Measurements from ENCODE around the gene IFRD2.
"Not testable (repeated sequence)": the region's sequence is repeated elsewhere in the genome, so short reads cannot be mapped to it uniquely, and the experiment has no call there.

Gene IFRD2

DNA sequence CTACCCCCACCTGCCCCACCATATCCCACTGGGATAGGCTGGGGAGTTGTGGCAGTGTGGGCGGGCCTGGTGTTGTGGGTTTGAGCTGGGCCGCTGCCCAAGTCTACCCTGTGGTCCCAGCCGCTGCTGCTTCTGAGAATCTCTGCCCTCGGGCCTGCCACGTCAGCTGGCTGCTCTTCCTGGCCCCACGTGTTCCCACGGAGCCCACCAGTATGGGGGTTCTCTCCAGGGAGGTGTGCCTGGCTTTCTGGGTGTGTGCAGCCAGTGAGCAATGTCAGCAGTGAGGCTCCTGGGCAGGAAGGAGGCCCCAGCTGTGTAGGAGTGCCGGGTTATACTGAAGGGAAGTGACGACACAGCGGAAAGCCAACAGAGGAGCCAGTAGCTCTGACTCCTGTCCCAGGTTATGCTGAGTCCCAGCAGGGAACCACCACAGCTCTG, 45.7 kb downstream of the IFRD2 start:
- H3K27ac ChIP-seq = no peak overlapping the region
- no peak for TF ChIP-seq ZFX (IDR thresholded peaks at IDR 0.05; ENCODE audit: borderline replicate concordance)
- TF ChIP-seq, protein P1, sequence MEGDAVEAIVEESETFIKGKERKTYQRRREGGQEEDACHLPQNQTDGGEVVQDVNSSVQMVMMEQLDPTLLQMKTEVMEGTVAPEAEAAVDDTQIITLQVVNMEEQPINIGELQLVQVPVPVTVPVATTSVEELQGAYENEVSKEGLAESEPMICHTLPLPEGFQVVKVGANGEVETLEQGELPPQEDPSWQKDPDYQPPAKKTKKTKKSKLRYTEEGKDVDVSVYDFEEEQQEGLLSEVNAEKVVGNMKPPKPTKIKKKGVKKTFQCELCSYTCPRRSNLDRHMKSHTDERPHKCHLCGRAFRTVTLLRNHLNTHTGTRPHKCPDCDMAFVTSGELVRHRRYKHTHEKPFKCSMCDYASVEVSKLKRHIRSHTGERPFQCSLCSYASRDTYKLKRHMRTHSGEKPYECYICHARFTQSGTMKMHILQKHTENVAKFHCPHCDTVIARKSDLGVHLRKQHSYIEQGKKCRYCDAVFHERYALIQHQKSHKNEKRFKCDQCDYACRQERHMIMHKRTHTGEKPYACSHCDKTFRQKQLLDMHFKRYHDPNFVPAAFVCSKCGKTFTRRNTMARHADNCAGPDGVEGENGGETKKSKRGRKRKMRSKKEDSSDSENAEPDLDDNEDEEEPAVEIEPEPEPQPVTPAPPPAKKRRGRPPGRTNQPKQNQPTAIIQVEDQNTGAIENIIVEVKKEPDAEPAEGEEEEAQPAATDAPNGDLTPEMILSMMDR (IDR thresholded peaks at IDR 0.05) = peak; percentile 72

DNA sequence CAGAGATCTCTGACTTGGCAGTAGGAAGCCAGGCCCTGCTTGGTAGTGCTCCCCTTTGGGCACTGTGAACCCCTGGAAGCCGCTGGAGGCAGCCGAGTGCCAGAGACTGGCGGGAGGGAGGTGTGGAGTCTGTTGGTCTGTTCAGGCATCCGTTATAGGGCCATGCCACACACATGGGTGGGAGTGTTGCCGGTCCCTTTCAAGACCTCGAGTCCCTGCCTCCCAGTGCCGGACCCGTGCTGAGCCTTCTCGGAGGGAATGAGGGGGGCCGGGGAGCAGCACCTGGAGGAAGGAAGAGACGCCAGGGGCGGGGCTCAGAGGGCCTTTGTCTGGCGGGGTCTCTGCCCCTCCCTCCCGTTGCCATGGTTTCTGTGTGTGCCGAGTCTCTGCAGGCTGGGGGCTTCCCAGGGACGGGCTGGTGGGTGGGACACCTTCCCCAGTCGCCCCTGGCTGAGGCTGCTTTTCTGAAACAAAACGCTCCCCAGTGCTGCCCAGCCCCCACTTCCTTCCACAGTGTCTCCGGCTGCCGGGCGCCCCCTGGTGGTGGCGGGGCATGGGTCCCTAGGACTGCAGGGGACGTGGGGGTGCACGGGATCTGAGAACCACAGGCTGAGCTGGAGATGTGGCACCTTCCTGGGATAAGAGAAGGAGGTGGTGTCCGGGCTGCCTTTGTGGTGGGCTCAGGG, 46.3 kb downstream of the IFRD2 start:
- TF ChIP-seq, protein P1 (IDR thresholded peaks at IDR 0.05) = peak; percentile 97
- TF ChIP-seq ZFX (IDR thresholded peaks at IDR 0.05; ENCODE audit: borderline replicate concordance) = no peak
- no peak overlapping the region for H3K27ac ChIP-seq

DNA sequence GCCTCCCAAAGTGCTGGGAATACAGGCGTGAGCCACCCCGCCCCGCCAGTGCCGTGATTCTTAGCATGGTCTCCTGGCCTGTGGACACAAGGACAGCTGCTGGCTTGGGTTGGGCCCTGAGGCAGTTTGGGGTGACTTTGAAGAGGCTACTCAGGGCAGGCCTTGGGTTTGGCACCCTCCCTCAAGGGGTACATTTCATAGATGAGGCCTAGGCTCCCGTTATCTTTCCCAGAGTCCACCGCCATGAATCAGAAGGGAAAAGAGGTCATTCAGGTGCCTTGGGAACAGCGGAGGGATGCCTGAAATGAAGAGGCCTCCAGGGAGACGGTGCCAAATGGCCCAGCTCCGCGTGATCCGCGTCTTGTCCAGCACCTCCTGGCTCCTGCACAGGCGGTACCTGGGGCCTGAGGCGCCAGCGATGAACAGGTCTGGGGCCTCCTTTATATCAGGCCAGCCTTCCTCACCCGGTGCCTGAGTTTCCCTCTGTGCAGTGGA, 46.9 kb downstream of the IFRD2 start:
- H3K27ac ChIP-seq = no peak overlapping the region
- TF ChIP-seq, protein P1 (IDR thresholded peaks at IDR 0.05) = no peak
- TF ChIP-seq ZFX (IDR thresholded peaks at IDR 0.05; ENCODE audit: borderline replicate concordance) = no peak

DNA sequence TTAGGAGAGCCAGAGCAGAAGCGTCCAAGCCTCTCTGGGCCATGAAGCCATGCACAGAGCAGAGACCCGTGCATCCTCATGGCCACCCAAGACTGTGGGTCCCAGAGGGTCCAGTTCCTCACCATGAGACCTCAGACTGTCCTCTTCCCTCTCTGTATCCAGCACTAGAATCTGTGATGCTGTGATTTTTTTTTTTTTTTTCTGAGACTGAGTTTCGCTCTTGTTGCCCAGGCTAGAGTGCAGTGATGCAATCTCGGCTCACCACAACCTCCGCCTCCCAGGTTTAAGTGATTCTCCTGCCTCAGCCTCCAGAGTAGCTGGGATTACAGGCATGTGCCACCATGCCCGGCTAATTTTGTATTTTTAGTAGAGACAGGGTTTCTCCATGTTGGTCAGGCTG, 47.4 kb downstream of the IFRD2 start:
- not testable (repeated sequence) for H3K27ac ChIP-seq

DNA sequence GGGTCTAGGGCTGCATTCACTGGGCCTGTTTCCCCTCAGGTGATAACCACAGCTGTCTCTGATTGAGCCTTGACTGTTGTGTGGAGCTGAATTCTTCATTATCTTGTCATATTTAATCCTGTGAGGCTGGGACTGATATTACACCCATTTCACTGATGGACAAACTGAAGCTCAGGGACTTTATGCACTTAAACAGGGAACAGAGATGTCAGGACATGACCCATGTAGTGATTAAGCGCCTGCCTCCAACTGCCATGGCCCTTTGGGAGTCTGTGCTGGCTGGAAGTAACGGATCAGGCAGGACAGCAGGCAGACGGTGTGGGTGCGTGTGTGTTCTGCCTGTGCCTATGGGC, 48.7 kb downstream of the IFRD2 start:
- H3K27ac ChIP-seq = peak overlapping the region; percentile 15; the same call in 1 of the 2 replicates
- TF ChIP-seq, protein P1 (IDR thresholded peaks at IDR 0.05) = no peak
- no peak for TF ChIP-seq ZFX (IDR thresholded peaks at IDR 0.05; ENCODE audit: borderline replicate concordance)

DNA sequence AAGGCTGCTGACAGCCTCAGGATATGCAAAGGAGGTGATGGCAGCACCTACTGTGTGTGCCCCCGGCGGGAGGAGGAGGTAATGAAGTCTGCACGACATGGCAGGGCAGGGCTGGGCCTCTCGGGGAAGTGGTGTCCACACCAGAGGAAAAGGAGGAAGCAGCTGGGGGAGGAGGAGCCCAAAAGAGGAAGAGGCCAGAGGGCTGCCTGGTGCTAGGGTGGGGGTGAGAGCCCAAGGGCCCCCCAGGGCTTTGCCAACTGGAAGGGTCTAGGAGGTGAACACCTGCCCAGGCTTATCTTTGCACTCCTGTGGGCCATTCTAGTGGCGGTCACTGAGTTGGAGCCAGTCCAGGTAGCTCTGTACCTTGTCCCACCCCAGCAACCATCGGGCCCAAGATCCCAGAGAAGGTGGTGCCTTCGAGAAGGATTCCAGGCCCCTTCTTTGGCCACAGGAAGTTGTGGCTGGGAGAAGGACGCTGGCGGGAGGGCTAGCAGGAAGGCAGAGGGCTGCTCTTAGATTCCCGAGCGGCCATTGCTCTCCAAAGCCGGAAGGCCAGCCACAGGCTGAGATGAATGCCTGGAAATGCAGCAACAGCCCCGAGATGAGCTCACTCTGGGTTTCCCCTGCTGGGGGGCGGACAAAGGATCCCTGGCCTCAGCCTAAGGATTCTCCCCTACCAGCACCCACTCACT, 49.2 kb downstream of the IFRD2 start:
- H3K27ac ChIP-seq = peak overlapping the region; percentile 15; the same call in 1 of the 2 replicates
- no peak for TF ChIP-seq ZFX (IDR thresholded peaks at IDR 0.05; ENCODE audit: borderline replicate concordance)
- TF ChIP-seq, protein P1 (IDR thresholded peaks at IDR 0.05) = no peak

DNA sequence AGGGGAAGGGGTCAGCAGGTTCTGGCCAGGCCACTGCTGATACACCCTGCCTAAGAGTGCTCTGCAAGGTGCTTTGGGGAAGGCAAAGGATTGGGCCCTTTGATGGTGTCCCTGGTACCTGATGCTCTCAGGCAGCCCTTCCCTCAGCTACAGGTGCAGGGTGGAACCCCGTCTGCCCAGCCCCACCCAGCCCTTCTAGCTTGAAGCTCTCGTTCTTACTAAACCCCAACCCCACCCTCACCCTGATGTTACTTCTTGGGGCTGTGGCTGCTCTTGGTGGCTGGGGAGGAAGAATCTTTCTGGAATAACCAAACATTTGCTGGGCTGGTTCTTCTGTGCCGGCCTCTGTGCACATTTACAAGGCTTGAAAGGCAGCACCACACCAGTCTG, 49.9 kb downstream of the IFRD2 start:
- no peak for TF ChIP-seq ZFX (IDR thresholded peaks at IDR 0.05; ENCODE audit: borderline replicate concordance)
- H3K27ac ChIP-seq = peak overlapping the region; percentile 15

DNA sequence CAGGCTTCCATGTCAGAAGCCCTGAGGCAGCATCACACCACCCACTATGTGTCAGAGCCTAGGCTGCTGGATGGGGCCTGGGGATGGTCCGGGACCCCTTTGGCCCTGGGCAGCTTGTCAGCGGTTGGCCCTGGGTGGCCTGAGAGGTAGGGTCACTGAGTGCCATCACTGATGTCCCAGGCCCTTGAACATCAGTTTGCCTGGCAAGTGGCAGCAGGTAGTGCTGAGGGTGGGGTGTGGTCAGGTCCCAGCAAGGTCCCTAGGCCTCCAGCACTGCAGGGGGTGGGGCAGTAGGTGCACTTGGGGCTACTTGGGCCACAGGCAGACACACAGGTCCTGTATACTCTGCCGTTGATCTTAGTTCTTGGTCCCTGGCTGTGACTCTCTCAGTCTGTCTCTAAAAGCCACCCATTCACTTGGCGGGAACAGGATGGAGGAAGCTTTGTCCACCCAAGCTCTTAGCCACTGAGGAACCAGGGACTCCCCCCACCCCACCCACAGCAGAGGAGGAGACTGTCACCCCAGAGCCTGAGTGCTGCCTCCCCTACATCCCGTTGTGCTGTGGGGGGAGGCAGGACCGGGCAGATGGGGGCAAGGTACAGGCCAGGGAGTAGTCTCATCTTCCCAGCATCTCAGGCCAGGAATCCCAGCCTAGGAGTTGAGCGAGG, 50.4 kb downstream of the IFRD2 start:
- no peak for TF ChIP-seq ZFX (IDR thresholded peaks at IDR 0.05; ENCODE audit: borderline replicate concordance)
- TF ChIP-seq, protein P1 (IDR thresholded peaks at IDR 0.05) = no peak
- H3K27ac ChIP-seq = peak overlapping the region; percentile 15; the same call in 1 of the 2 replicates

Measured in 22Rv1 (cell line).